ENCODE measurements around the gene NCAPH2.

DNA sequence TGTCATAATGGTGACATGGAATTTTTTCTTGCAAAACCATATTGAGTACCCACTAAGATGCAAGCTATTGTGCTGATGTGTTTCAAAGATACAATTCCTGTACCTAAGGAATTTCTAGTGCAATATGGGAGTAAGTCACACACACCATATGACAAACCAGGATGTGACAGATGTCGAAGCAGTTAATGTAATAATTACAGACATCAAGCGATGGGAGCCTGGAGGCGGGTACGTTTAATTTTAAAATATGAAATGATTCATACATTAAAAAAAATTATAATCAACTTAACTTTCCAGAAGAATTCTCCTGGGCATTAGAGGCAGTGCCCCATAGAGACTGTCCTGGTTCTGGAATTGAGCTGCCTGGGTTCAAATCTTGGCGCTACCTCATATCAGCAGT, 48.7 kb downstream of the NCAPH2 start:
- no peak for TF ChIP-seq POLR2A (IDR thresholded peaks at IDR 0.05)
- TF ChIP-seq POLR2AphosphoS5 (IDR thresholded peaks at IDR 0.05), result no peak
- TF ChIP-seq, protein P1, sequence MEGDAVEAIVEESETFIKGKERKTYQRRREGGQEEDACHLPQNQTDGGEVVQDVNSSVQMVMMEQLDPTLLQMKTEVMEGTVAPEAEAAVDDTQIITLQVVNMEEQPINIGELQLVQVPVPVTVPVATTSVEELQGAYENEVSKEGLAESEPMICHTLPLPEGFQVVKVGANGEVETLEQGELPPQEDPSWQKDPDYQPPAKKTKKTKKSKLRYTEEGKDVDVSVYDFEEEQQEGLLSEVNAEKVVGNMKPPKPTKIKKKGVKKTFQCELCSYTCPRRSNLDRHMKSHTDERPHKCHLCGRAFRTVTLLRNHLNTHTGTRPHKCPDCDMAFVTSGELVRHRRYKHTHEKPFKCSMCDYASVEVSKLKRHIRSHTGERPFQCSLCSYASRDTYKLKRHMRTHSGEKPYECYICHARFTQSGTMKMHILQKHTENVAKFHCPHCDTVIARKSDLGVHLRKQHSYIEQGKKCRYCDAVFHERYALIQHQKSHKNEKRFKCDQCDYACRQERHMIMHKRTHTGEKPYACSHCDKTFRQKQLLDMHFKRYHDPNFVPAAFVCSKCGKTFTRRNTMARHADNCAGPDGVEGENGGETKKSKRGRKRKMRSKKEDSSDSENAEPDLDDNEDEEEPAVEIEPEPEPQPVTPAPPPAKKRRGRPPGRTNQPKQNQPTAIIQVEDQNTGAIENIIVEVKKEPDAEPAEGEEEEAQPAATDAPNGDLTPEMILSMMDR (IDR thresholded peaks at IDR 0.05), result no peak
